ENCODE measurements around the gene ZNF557. TPM values are rescaled to one million over a fixed set of nuclear protein-coding genes. Genes with fewer than 3 reads are reported as not detected.

ZNF557 gene
- 15.7 and 16.4 TPM in 2 replicates for total RNA-seq

DNA sequence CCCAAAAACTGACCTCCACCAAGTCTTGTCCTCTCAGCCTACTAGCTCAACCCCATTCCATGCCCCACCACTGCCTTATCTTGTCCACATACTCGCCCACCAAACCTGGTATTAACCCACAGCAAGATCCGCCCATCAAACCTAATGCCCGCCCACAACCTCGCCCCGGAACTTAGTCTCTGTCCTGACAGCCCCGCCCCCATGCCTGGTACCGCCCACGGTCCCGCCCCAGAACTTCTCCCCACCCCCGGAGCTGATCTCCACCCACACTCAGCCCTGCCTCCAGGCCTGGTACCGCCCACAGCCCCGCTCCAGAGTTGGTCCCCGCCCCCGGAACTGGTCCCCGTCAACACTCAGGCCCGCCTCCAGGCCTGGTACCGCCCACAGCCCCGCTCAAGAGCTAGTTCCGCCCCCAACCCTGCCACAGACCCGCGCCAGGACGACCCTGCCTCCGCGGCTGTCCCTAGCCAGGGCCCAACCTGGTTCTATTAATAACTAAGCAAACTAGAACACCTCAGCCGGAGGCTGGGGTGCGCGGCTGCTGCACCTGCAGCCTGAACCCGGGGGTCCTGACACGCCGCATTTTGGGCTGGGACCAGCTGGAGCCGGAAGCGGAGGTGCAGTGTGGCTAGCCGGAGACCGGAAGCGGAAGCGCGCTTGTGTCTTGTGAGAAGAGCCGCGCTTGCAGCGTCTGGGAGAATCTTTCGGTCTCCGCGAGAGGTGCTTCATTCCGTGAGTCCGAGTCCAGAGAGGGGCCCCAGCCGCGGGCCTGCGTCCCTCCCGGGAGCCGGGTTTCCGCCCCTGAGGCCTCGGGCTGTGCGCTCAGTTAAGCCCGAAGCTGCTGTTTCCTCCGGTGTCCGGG lies at the start of gene ZNF557:
TSS of gene ZNF557 (plus strand) at position 662 of the 862 bp plus-strand sequence. CDS start 5,372 bp downstream, outside the sequence.

DNA sequence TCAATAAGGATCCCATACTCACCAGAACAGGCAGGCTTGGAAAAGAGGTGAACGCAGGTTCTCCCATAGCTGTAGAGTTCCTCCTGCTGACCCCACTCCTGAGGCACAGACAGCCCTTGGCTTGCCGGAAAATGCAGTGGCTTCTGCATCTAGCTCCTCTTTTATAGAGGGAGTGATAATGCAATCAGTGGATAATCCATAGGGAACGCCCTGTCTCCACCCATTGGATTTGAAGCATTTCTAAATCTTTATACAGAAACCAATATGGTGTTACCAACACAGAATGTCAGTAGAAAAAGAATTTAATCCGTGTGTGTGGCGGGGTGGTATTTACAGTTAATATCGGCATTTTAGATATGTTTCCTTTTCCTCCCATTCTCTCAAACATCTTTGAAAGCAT lies 48.2 kb upstream of the ZNF557 start, which contains the start of gene MBD3L2B:
TSS of gene MBD3L2B (minus strand) at position 101 of the 400 bp plus-strand sequence. CDS start at position 67, 34 bp downstream.

DNA sequence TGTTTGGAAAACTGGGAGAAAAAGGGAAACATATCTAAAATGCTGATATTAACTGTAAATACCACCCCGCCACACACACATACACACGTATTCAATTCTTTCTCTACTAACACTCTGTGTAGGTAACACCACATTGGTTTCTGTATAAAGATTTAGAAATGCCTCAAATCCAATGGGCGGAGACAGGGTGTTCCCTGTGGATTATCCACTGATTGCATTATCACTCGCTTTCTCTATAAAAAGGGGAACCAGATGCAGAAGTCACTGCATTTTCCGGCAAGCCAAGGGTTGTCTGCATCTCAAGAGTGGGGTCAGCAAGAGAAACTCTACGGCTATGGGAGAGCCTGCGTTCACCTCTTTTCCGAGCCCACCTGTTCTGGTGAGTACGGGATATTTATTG lies 39.2 kb upstream of the ZNF557 start, which contains the start of gene MBD3L5:
TSS of gene MBD3L5 (plus strand) at position 301 of the 400 bp plus-strand sequence. CDS start at position 335, 34 bp downstream.

DNA sequence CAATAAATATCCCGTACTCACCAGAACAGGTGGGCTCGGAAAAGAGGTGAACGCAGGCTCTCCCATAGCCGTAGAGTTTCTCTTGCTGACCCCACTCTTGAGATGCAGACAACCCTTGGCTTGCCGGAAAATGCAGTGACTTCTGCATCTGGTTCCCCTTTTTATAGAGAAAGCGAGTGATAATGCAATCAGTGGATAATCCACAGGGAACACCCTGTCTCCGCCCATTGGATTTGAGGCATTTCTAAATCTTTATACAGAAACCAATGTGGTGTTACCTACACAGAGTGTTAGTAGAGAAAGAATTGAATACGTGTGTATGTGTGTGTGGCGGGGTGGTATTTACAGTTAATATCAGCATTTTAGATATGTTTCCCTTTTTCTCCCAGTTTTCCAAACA lies 29.4 kb upstream of the ZNF557 start, which contains the start of gene MBD3L4:
TSS of gene MBD3L4 (minus strand) at position 101 of the 400 bp plus-strand sequence. CDS start at position 66, 35 bp downstream.

DNA sequence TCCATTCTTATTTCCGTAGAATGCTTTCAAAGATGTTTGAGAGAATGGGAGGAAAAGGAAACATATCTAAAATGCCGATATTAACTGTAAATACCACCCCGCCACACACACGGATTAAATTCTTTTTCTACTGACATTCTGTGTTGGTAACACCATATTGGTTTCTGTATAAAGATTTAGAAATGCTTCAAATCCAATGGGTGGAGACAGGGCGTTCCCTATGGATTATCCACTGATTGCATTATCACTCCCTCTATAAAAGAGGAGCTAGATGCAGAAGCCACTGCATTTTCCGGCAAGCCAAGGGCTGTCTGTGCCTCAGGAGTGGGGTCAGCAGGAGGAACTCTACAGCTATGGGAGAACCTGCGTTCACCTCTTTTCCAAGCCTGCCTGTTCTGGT lies 20.5 kb upstream of the ZNF557 start, which contains the start of gene MBD3L2:
TSS of gene MBD3L2 (plus strand) at position 301 of the 400 bp plus-strand sequence. CDS start at position 354, 53 bp downstream.

DNA sequence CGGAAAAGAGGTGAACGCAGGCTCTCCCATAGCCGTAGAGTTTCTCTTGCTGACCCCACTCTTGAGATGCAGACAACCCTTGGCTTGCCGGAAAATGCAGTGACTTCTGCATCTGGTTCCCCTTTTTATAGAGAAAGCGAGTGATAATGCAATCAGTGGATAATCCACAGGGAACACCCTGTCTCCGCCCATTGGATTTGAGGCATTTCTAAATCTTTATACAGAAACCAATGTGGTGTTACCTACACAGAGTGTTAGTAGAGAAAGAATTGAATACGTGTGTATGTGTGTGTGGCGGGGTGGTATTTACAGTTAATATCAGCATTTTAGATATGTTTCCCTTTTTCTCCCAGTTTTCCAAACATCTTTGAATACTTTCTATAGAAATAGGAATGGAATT lies 10.9 kb upstream of the ZNF557 start, which contains the start of gene MBD3L3:
TSS of gene MBD3L3 (minus strand) at position 101 of the 400 bp plus-strand sequence. CDS start at position 30, 71 bp downstream.

Other genes starting within 250 kb of the ZNF557 start
- not detected in 2 replicates for gene ADGRE1, start 182.1 kb upstream of the ZNF557 start, total RNA-seq
- gene MBD3L2B, start 48.3 kb upstream of the ZNF557 start, total RNA-seq: not detected in 2 replicates
- not detected in 2 replicates for gene MBD3L5, start 39.1 kb upstream of the ZNF557 start, total RNA-seq
- not detected in 2 replicates for gene MBD3L4, start 29.5 kb upstream of the ZNF557 start, total RNA-seq
- gene MBD3L2, start 20.4 kb upstream of the ZNF557 start, total RNA-seq: not detected in 2 replicates
- not detected in 2 replicates for gene MBD3L3, start 11.0 kb upstream of the ZNF557 start, total RNA-seq
- gene INSR, start 224.7 kb downstream of the ZNF557 start, total RNA-seq: 6.5 and 29.2 TPM in 2 replicates